DLD1 (cell line): ENCODE data around the gene NUDT3.
"Not testable (repeated sequence)": the region's sequence is repeated elsewhere in the genome, so short reads cannot be mapped to it uniquely, and the experiment has no call there.

ENCODE experiments used
- in situ Hi-C: cut with HindIII; loops from 2 replicates; pipeline ENCODE4 v1.10.0; 2017; ENCODE audit warnings: low sequenced_read_pairs

NUDT3 gene

DNA sequence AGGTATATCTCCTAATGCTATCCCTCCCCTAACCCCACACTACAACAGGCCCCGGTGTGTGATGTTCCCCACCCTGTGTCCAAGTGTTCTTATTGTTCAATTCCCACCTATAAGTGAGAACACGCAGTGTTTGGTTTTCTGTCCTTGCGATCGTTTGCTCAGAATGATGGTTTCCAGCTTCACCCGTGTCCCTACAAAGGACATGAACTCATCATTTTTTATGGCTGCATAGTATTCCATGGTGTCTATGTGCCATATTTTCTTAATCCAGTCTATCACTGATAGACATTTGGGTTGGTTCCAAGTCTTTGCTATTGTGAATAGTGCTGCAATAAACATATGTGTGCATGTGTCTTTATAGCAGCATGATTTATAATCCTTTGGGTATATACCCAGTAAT is 20.6 kb downstream of the NUDT3 start:
- in situ Hi-C loops: not testable (repeated sequence)

DNA sequence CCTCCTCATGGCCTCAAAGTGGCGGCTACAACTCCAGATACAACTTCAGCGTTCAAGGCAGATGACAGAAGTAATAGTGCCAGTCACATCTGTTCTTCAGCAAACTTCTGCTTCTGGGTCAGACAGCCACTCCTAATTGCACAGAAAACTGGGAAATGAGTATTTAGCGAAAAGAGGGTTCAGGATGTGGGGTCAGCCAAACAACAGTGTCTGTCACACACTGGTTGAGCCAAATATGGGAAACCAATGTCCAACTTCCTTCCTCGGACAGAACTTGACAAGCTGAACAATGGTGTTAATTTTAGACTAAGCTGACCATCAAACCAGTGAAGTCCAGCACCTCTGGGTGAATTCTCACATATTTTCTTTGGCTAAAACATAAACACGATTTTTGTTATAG is 22.1 kb downstream of the NUDT3 start:
- in situ Hi-C loops: no loop called here

DNA sequence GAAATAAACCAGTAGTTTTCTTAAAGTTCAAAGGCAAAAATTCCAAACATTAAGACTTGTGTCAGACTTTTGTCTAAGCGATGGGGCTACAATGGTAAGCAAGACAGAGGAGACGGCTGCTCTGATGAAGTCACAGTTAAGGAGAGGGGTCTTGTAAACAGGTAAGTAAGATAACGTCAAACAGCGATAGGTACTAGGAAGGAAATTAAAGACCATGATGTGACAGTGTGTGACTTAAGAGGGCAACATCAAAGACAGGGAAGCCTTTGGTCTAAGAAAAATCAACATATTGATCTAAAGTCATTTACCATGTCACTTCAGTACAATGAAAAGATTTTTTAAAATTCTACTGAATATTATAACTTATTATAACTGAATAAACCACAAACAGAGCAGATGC is 23.1 kb downstream of the NUDT3 start:
- in situ Hi-C loops: no loop called here

DNA sequence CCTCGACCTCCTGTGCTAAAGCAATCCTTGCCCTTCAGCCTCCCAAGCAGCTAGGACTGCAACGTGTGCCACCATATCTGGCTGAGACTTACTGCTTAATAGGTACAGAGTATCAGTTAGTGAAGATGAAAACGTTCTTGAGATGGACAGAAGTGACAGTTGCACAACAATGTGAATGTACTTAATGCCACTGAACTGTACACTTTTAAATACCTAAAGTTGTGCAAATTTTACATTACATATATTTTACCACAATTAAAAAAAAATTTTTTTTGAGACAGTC is 25.9 kb downstream of the NUDT3 start:
- in situ Hi-C loops: no loop called here

DNA sequence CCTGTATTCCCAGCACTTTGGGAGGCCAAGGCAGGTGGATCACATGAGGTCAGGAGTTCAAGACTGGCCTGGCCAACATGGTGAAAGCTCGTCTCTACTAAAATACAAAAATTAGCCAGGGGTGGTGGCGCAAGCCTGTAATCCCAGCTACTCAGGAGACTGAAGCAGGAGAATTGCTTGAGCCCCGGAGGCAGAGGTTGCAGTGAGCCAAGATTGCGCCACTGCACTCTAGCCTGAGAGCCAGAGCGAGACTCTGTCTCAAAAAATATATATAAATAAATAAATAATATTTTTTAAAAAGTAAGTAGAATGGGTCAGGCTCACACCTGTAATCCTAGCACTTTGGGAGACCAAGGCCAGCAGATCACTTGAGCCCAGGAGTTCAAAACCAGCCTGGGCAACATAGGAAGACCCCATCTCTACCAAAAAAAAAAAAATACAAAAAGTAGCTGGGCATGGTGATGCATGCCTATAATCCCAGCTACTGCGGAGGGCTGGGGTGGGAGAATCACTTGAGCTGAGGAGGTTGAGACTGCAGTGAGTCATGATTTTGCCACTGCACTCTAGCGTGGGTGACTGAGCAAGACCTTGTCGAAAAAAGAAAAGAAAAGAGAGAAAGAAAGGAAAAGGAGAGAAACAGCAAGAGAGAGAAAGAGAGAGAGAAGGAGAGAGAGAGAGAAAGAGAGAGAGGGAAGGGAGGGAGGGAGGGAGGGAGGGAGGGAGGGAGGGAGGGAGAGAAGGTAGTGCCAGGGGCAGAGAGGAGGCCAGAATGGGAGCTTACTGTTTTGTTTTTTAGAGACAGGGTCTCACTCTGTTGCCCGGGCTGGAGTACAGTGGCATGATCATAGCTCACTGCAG is 26.5 kb downstream of the NUDT3 start:
- in situ Hi-C loops: not testable (repeated sequence)

DNA sequence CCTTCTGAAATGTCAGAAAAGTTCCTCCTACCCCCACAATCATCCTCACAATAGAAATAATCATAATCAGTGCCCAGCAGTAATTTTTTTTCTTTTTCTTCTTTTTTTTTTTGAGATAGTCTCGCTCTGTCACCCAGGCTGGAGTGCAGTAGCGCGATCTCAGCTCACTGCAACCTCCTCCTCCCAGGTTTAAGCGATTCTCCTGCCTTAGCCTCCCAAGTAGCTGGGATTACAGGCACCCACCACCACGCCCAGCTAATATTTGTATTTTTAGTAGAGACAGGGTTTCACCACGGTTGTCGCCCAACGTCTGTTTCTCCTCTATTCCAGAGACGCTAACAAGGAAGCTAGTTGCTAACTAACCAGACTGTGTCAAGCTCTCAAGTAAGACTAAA is 28.8 kb downstream of the NUDT3 start:
- in situ Hi-C loops: not testable (repeated sequence)

DNA sequence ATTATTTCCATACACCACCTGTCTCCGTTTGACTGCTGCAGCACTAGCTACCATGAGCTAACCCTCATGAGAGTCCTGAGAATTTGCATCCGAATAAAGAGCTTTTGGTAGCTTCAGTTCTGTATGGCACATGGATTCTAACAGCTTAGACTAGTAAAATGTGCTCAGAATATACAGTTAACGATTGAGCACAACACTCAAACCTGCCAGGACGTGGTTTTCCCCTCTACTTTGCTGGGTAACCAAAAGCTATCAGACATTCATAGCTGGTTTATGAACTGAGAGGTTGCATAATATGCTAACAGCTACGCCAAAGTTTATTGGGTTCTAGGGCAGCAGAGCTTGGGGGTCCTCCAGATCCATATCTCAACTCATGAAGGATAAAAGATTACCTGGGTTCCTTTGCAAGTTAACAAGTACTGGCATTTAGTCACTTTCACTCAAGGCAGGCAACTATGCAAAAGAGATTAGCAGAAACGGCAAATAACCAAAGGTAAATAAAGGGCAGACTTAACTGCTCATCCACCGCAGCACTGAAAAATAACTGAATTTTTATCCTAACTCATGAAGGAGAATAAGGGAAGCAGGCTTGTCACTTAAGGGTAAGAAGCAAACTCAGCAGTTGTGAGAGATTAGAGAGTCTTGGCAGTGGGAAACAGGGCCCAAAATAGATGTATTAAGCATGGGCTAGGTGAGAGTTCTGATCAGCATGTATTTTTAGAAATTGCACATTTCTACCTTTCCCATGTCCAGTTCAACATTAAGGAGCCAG is 29.4 kb downstream of the NUDT3 start:
- in situ Hi-C loops: no loop called here

DNA sequence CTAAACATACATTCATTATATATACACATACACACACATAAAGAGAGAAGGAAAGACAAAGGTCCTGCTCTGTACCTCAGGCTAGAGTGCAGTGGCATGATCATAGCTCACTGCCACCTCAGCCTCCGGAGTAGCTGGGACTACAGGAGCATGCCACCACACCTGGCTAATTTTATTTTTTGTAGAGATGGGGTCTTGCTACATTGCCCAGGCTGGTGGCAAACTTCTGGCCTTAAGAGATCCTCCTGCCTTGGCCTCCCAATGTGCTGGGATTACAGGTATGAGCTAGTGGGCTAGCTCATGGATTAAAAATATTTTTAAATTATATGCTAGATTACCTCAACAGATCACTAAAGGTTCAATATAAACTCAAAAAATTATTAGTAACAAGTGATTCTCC is 30.3 kb downstream of the NUDT3 start:
- in situ Hi-C loops: no loop called here

DNA sequence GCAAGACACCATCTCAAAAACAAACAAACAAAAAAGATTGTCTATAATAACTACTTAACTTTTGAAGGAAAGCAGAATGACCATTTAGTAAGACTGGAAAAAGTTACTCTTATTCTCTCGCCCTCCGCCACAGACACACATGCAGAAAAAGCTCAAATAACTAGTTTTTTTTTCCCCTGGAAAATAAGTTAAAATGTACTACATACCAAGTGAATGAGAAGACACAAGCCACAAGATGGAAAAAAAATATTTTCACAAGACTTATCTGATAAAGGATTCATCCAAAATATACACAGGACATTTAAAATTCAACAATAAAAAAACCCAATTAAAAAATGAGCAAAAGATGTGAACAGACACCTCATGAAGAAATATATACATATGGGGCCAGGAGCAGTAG is 31.9 kb downstream of the NUDT3 start:
- in situ Hi-C loops: no loop called here

DNA sequence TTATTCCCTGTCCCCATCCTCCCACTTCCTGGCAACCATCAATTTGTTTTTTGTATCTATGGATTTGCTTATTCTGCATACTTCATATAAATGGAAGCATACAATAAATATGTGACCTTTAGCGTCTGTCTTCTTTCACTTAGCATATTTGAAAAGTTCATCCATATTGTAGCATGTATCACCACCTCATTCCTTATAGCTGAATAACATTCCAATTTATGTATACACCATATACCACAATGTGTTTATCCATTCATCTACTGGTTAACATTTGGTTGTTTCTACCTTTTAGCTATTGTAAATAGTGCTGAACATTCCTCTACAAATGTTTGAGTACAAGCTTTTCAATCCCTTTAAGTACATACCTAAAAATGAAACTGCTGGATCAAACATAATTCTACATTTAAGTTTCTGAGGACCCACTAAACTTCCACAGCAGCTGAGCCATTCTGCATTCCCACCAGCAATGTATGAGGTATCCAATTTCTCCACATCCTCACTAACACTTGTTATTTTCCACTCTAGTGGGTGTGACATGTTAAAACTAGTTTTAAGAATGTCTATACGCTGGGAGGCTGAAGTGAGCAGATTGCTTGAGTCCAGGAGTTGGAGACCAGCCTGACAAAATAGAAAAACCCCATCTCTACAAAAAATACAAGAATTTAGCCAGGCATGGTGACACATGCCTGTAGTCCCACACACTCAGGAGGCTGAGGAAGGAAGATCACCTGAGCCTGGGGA is 32.9 kb downstream of the NUDT3 start:
- in situ Hi-C loops: no loop called here

DNA sequence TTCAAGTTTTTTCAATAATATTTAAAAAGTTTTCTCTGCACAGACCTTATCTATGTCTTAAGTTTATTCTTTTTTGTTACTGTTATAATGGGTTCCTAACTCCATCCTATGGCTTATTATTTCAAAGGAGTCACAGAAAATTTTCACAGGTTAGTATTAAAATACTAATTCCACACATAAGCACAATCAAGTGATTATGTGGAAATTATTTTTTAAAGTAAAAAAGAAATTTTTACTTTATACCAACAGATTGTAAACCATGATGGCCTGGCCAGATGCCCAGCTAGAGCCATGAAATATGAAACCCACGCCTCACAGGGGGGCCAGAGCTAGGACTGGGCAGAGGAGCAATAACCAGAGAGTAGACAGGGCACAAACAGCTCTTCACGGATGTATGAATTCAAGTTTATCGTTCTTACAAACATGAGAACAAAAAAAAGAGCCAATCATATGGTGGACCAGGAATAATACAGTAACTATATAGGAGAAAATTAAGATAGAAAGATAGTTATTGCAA is 34.0 kb downstream of the NUDT3 start:
- in situ Hi-C loops: no loop called here

DNA sequence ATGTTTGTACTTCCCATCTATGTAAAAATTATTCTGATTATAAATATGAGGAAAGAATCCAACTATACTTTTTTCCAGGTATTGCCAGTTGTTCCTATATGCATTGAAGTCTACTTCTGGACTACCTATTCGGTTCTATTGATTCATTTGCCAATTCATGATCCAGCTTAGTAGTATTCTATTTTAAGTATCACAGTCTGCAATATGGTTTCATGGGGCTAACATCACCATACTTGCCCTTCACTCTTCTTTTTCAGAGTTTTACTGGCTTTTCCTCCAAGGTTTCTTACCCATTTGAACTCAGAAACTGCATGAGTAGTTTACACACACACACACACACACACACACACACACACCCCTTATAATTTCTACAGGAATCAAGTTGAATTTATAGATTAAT is 34.5 kb downstream of the NUDT3 start:
- in situ Hi-C loops: no loop called here

DNA sequence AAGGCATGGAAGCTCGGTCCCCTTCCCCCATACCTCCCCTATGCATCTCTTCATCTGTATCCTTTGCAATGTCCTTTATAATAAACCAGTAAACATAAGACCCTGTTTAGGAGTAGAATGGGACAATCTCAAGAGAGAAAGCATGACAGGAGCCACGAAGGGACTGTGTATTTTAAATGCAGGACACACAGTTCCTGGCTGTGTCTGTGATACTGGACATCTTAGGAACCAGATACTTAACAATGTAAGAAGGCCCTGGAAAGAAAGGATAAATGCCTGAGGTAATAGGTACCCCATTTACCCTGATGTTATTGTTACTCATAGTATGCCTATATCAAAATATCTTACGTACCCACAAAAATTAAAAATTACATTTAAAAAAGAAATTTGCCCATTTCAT is 36.6 kb downstream of the NUDT3 start:
- in situ Hi-C loops: no loop called here

DNA sequence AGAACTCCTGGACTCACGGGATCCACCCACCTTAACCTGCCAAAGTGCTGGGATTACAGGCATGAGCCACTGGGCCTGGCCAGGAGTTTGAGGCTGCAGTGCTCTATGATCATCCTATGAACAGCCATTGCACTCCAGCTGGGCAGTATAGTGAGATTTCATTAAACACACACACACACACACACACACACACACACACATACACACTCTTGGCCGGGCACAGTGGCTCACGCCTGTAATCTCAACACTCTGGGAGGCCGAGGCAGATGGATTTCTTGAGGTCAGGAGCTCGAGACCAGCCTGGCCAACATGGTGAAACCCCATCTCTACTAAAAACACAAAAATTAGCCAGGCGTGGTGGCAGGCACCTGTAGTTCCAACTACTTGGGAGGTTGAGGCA is 38.2 kb downstream of the NUDT3 start:
- in situ Hi-C loops: not testable (repeated sequence)

DNA sequence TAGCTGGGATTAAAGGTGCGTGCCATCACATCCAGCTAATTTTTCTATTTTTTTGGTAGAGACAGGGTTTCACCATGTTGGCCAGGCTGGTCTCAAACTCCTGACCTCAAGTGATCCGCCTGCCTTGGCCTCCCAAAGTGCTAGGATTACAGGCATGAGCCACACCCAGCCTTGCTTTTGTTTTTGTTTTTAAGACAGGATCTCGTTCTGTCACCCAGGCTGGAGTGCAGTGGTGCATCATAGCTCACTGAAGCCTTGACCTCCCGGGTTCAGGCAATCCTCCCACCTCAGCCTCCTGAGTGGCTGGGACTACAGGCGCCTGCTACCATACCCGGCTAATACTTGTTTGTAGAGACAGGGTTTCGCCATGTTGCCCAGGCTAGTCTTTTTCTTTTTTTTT is 38.9 kb downstream of the NUDT3 start:
- in situ Hi-C loops: not testable (repeated sequence)

DNA sequence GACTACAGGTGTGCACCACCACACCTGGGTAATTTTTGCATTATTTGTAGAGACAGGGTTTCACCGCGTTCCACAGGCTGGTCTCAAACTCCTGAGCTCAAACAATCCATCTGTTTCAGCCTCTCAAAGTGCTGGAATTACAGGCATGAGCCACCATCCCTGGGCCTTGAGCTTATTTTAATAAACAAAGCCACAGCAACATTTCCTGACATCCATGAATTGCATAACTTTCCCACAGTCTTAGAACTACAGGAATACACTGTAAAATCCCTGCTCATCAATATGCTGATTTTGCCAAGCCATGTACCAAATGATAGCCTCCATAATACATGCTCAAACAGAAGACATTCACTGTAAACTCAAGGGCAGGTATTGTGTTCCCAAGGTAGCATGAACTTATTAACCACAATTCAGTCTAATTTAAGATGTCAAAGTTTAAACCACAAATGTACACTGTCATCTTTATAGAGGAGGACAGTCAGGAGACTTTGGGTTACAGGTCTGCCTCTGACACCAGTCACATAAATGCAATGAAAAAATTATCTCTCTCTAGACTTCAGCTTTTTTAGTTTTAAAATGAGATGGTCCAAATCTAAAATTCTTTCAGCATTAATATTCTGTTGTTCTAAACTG is 40.0 kb downstream of the NUDT3 start:
- in situ Hi-C loops: no loop called here

DNA sequence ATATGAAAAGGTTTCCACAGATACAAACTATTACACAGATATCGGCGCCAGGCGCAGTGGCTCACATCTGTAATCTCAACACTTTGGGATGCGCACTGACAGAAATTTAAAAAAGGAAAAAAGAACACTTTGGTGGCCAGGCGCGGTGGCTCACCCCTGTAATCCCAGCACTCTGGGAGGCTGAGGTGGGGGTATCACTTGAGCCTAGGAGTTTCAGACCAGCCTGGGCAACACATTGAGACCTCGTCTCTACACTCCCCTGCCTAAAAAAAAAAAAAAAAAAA is 41.6 kb downstream of the NUDT3 start:
- in situ Hi-C loops: no loop called here

DNA sequence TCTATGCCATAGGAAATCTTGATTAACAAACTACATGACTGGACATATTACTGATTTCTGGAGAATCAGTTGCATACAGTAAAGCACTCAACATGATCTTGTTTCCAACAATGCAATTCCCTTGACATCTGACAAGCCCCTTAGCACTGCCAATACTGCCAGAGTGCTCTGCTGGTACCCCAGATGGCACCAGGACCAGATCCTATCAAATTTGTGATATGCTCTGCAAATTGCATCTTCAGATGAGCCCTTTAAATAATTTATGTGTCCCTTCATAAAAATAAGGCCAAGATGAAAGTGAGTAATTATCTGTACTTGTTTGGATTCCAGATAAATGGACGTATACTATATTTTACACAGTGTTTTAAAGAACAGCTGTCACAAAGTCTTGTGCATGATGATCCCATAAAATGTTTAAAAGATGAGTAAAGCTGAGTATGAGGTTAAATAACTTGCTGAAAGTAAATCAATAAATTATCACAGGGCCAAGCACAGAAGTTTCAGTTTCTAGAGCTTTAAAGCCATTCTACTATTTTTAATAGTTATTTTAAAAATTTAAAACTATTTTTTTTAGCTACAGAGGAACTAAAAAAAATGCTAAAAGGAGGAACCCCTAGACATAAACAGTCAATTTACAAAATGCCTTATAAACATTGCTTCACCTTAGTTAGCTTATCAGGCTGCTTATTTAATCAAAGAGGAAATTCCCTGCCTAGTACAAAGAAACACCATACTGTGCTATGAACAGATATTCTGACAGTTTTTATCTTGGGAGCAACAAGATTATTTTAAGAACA is 42.1 kb downstream of the NUDT3 start:
- in situ Hi-C loops: no loop called here

DNA sequence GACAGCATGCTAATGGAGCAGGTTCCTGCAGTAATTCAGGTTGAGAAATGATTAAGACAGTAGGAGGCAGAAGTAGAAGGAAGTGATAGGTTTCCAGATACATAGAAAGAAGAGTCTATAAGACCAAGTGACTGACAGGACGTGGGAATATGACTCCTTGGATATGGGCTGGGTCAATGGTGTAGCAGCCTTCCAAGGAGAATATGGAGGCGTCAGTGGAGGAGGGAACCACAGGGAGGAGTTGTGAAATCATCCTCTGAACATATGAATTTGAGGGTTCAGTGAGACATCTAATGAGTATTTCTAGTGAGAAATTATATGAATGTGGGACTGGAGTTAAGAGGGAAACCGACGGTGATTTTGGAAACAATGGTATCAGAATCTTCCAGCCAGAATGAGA is 43.3 kb downstream of the NUDT3 start:
- in situ Hi-C loops: no loop called here

DNA sequence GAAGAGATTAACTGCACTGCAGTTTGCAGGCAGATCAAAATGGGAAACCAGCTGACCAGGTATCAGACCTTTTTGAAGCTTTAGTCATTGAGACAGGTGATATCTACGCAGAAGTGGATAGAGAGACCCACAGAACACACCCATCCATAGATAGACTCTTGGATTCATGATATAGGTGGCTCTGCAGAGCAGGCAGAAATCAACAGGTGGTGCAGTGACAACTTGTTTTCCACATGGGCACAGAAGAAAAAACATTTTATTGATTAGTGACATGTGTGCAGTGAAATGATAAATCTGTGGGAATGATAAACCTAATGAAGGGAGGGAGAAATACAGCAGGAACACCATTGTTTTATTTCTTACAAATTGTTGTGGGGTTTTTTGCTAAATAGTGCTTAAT is 45.2 kb downstream of the NUDT3 start:
- in situ Hi-C loops: no loop called here
